Chondrocyte (in vitro differentiated cells): ENCODE measurements around the gene CDHR1. TPM values are rescaled to one million over a fixed set of nuclear protein-coding genes. Genes with fewer than 3 reads are reported as not detected.
A peak's percentile ranks its signal among the peaks of the same experiment; 100 is the strongest.
"Not testable (repeated sequence)": the region's sequence is repeated elsewhere in the genome, so short reads cannot be mapped to it uniquely, and the experiment has no call there.

ENCODE experiments used
- DNase-seq: peaks from one replicate; pipeline ENCODE4 v3.0.0; 2021; ENCODE audit warnings: mixed read lengths, low spot score
- H3K27ac Mint-ChIP-seq: one replicate; pipeline ENCODE4 v1.8.0; 2021; ENCODE audit warnings: mild to moderate bottlenecking, moderate library complexity, mixed read lengths; ENCODE audit not compliant: unreplicated experiment
- H3K27me3 Mint-ChIP-seq: 2 replicates; pipeline ENCODE4 v1.8.0; 2021; ENCODE audit warnings: low read depth, mixed read lengths
- H3K36me3 Mint-ChIP-seq: 2 replicates; pipeline ENCODE4 v1.8.0; 2021; ENCODE audit warnings: low read depth, mixed read lengths
- H3K4me1 Mint-ChIP-seq: 2 replicates; pipeline ENCODE4 v1.8.0; 2021; ENCODE audit warnings: low read depth, mild to moderate bottlenecking, mixed read lengths
- H3K4me3 Mint-ChIP-seq: one replicate; pipeline ENCODE4 v1.8.0; 2021; ENCODE audit warnings: mild to moderate bottlenecking, moderate library complexity, mixed read lengths; ENCODE audit not compliant: unreplicated experiment
- H3K9me3 Mint-ChIP-seq: 2 replicates; pipeline ENCODE4 v1.8.0; 2021; ENCODE audit warnings: low read depth, mixed read lengths
- CTCF ChIP-seq: fragments of 200-600 bp; sonication (generic); IDR thresholded peaks from 2 replicates; pipeline ENCODE4 v1.5.0; 2021; ENCODE audit warnings: antibody characterized with exemption, mild to moderate bottlenecking, moderate library complexity
- total RNA-seq: library from RNA; stranded (reverse); gene quantifications from 3 replicates; pipeline ENCODE4 v1.2.1, GENCODE V29; 2021

The CDHR1 gene
- total RNA-seq, 1 donor from 2014 or later, result 5.1 TPM

GRCh38 chr10:84159076-84159685 lies 35.2 kb upstream of the CDHR1 start:
- H3K27ac Mint-ChIP-seq, result no peak overlapping the region
- H3K4me1 Mint-ChIP-seq, result no peaks in the 10 kb centered on the region

GRCh38 chr10:84160663-84161362 lies 33.5 kb upstream of the CDHR1 start:
- Mint-ChIP-seq H3K9me3 (no peaks in the 10 kb centered on the region), H3K4me1 (no peaks in the 10 kb centered on the region), H3K4me3 (no peak overlapping the region), H3K36me3 (no peaks in the 10 kb centered on the region), H3K27ac (no peak overlapping the region), H3K27me3 (peaks cover 26% of the 10 kb centered on the region)
- peak; percentile 22 for TF ChIP-seq CTCF
- DNase-seq, result no peak

More at GRCh38 chr10:84159076-84159685, 35.2 kb upstream of the CDHR1 start:
- Mint-ChIP-seq H3K9me3 (no peaks in the 10 kb centered on the region), H3K4me3 (no peak overlapping the region), H3K27me3 (peaks cover 18% of the 10 kb centered on the region), H3K36me3 (peaks cover 8% of the 10 kb centered on the region)
- DNase-seq, result no peak
- no peak for TF ChIP-seq CTCF

GRCh38 chr10:84163996-84164395 lies 30.3 kb upstream of the CDHR1 start:
- Mint-ChIP-seq H3K9me3 (peaks cover 6% of the 10 kb centered on the region), H3K4me1 (no peaks in the 10 kb centered on the region), H3K27ac (no peak overlapping the region), H3K4me3 (no peak overlapping the region), H3K36me3 (no peaks in the 10 kb centered on the region), H3K27me3 (peaks cover 24% of the 10 kb centered on the region)
- no peak for TF ChIP-seq CTCF
- no peak for DNase-seq

- Mint-ChIP-seq H3K36me3 (no peaks in the 10 kb centered on the region), H3K9me3 (peaks cover 6% of the 10 kb centered on the region), H3K27ac (no peak overlapping the region), H3K4me3 (no peak overlapping the region), H3K4me1 (no peaks in the 10 kb centered on the region), H3K27me3 (peaks cover 22% of the 10 kb centered on the region)
- no peak for DNase-seq
- TF ChIP-seq CTCF, result no peak
Observed at GRCh38 chr10:84164442-84164841, 29.9 kb upstream of the CDHR1 start.

GRCh38 chr10:84166620-84167288 lies 27.6 kb upstream of the CDHR1 start:
- H3K4me3 Mint-ChIP-seq, result no peak overlapping the region
- peaks cover 23% of the 10 kb centered on the region for H3K27me3 Mint-ChIP-seq
- no peaks in the 10 kb centered on the region for H3K4me1 Mint-ChIP-seq
- DNase-seq, result no peak
- H3K9me3 Mint-ChIP-seq, result peaks cover 6% of the 10 kb centered on the region
- no peak for TF ChIP-seq CTCF
- H3K27ac Mint-ChIP-seq, result no peak overlapping the region
- H3K36me3 Mint-ChIP-seq, result no peaks in the 10 kb centered on the region

GRCh38 chr10:84167289-84167653 lies 27.1 kb upstream of the CDHR1 start:
- not testable (repeated sequence) for DNase-seq, H3K9me3 Mint-ChIP-seq, H3K27ac Mint-ChIP-seq, H3K36me3 Mint-ChIP-seq, H3K4me1 Mint-ChIP-seq, H3K4me3 Mint-ChIP-seq
- H3K27me3 Mint-ChIP-seq, result peaks cover 23% of the 10 kb centered on the region

- not testable (repeated sequence) for H3K4me3 Mint-ChIP-seq, H3K4me1 Mint-ChIP-seq, DNase-seq, H3K27ac Mint-ChIP-seq, H3K36me3 Mint-ChIP-seq, H3K9me3 Mint-ChIP-seq
- H3K27me3 Mint-ChIP-seq, result peaks cover 17% of the 10 kb centered on the region
Observed at GRCh38 chr10:84168382-84168781, 26.0 kb upstream of the CDHR1 start.

GRCh38 chr10:84171237-84171636 lies 23.1 kb upstream of the CDHR1 start:
- H3K27ac Mint-ChIP-seq, H3K9me3 Mint-ChIP-seq, H3K4me1 Mint-ChIP-seq, DNase-seq, H3K27me3 Mint-ChIP-seq, H3K36me3 Mint-ChIP-seq: not testable (repeated sequence)
- H3K4me3 Mint-ChIP-seq, result peak overlapping the region; percentile 5
